SK-N-SH (cell line): ENCODE results near the gene SLC2A1. TPM values are rescaled to one million over a fixed set of nuclear protein-coding genes. Genes with fewer than 3 reads are reported as not detected.
"Not testable (repeated sequence)": the region's sequence is repeated elsewhere in the genome, so short reads cannot be mapped to it uniquely, and the experiment has no call there.

Experiments used
- CTCF ChIA-PET: fragments of 300-600, 350-600 bp; formaldehyde crosslinking; extraction: SDS; loops from one replicate; lab custom pipeline; 2021; lab: Yijun Ruan, JAX
- POLR2A ChIA-PET: fragments of 350-600 bp; sonication (Branson Sonifier 250); formaldehyde crosslinking; extraction: SDS; loops from one replicate; lab custom pipeline; 2020; ENCODE audit warnings: antibody characterized with exemption, inconsistent platforms; lab: Yijun Ruan, JAX
- DNase-seq: peaks from one replicate; pipeline ENCODE4 v3.0.0; 2012
- H2AFZ ChIP-seq: fragments of 200-600 bp; sonication (generic); 2 replicates; pipeline ENCODE4 v1.8.1; 2016; ENCODE audit warnings: antibody characterized with exemption, mild to moderate bottlenecking, low read depth
- H3F3A ChIP-seq: fragments of 200-600 bp; sonication (generic); replicated peaks from 2 replicates; pipeline ENCODE3; 2016; ENCODE audit warnings: antibody characterized with exemption, mild to moderate bottlenecking; ENCODE audit not compliant: insufficient read depth
- H3K27ac ChIP-seq, 2 experiments: fragments of 200-500 bp in 1 of 2; fragments of 200-600 bp in 1 of 2; sonication (Bioruptor generic) in 1 of 2; sonication (generic), shearing (Covaris generic) in 1 of 2; 2 replicates each; pipeline versions ENCODE4 v1.5.1 to v1.6.1; 2014 to 2016; ENCODE audit warnings: low read depth in 2 of 2, inconsistent platforms in 1 of 2, low read length in 1 of 2, mild to moderate bottlenecking in 1 of 2, mixed read lengths in 1 of 2
- H3K27me3 ChIP-seq: fragments of 200-600 bp; sonication (generic), shearing (Covaris generic); 2 replicates; pipeline ENCODE4 v1.6.1; 2016; ENCODE audit warnings: mixed run types; ENCODE audit not compliant: insufficient read depth
- H3K36me3 ChIP-seq, 2 experiments: fragments of 200-500 bp in 1 of 2; fragments of 200-600 bp in 1 of 2; sonication (Bioruptor generic) in 1 of 2; sonication (generic) in 1 of 2; replicated peaks in 1 of 2; 2 replicates each; pipeline versions ENCODE3 to v1.5.1; 2014 to 2016; ENCODE audit warnings: low read length in 1 of 2, mild to moderate bottlenecking in 1 of 2; ENCODE audit not compliant: insufficient read depth in 2 of 2, control insufficient read depth in 1 of 2
- H3K4me1 ChIP-seq, 2 experiments: fragments of 200-500 bp in 1 of 2; fragments of 200-600 bp in 1 of 2; sonication (Bioruptor generic) in 1 of 2; sonication (generic), shearing (Covaris generic) in 1 of 2; 2 replicates each; pipeline versions ENCODE4 v1.5.1 to v1.6.1; 2014 to 2016; ENCODE audit warnings: low read depth in 1 of 2, low read length in 1 of 2, mixed run types in 1 of 2; ENCODE audit not compliant: insufficient read depth in 2 of 2, control insufficient read depth in 1 of 2
- H3K4me2 ChIP-seq: fragments of 200-600 bp; sonication (generic), shearing (Covaris generic); 2 replicates; pipeline ENCODE4 v1.6.1; 2017; ENCODE audit warnings: mixed run types
- H3K4me3 ChIP-seq, 2 experiments: fragments of 200-500 bp in 1 of 2; fragments of 200-600 bp in 1 of 2; sonication (Bioruptor generic) in 1 of 2; sonication (generic), shearing (Covaris generic) in 1 of 2; 2 replicates each; pipeline versions ENCODE4 v1.5.1 to v1.8.1; 2014 to 2016; ENCODE audit warnings: low read depth in 2 of 2, inconsistent platforms in 1 of 2, low read length in 1 of 2, mild to moderate bottlenecking in 1 of 2, mixed read lengths in 1 of 2, moderate library complexity in 1 of 2
- H3K79me2 ChIP-seq: fragments of 200-600 bp; sonication (generic); 2 replicates; pipeline ENCODE4 v1.8.1; 2017; ENCODE audit warnings: mild to moderate bottlenecking; ENCODE audit not compliant: insufficient read depth
- H3K9ac ChIP-seq: fragments of 200-600 bp; sonication (generic); 2 replicates; pipeline ENCODE4 v1.6.1; 2017; ENCODE audit warnings: mixed run types
- H3K9me2 ChIP-seq: fragments of 200-600 bp; sonication (generic); 2 replicates; pipeline ENCODE4 v1.6.1; 2017; ENCODE audit warnings: mixed run types
- H3K9me3 ChIP-seq: fragments of 200-600 bp; sonication (generic); 2 replicates; pipeline ENCODE4 v1.6.1; 2017; ENCODE audit warnings: mixed run types, mild to moderate bottlenecking, moderate library complexity
- H4K20me1 ChIP-seq: fragments of 200-600 bp; sonication (generic); 2 replicates; pipeline ENCODE4 v1.6.1; 2017; ENCODE audit warnings: mild to moderate bottlenecking, mixed run types; ENCODE audit not compliant: insufficient read depth
- EP300 ChIP-seq, 2 experiments: IDR thresholded peaks; 2 replicates each; pipeline versions ENCODE4 v1.4.0 to v1.6.1; 2012; ENCODE audit warnings: borderline replicate concordance in 1 of 2, low read depth in 1 of 2, low read length in 1 of 2
- FOXM1 ChIP-seq: IDR thresholded peaks from 2 replicates; pipeline ENCODE4 v1.4.0; 2012; ENCODE audit warnings: low read depth, mild to moderate bottlenecking
- GATA2 ChIP-seq: sonication (generic); formaldehyde crosslinking; IDR thresholded peaks from 2 replicates; pipeline ENCODE4 v1.5.0; 2020; ENCODE audit warnings: mild to moderate bottlenecking, missing genetic modification reagents
- JUND ChIP-seq: IDR thresholded peaks from 2 replicates; pipeline ENCODE4 v1.4.0; 2012
- MAX ChIP-seq: IDR thresholded peaks from 2 replicates; pipeline ENCODE4 v1.4.0; 2012; ENCODE audit warnings: low read depth
- MEF2A ChIP-seq: IDR thresholded peaks from 2 replicates; pipeline ENCODE4 v1.4.0; 2012; ENCODE audit warnings: low read depth, borderline replicate concordance
- MXI1 ChIP-seq: IDR thresholded peaks from 2 replicates; pipeline ENCODE4 v1.6.1; 2012; ENCODE audit warnings: mild to moderate bottlenecking, low read depth, low read length, improper control_type of control experiment
- NRF1 ChIP-seq: IDR thresholded peaks from 2 replicates; pipeline ENCODE4 v1.6.1; 2012; ENCODE audit warnings: low read depth, mild to moderate bottlenecking, low read length
- RCOR1 ChIP-seq: fragments of 150-350 bp; IDR thresholded peaks from 2 replicates; pipeline ENCODE4 v1.6.1; 2017; ENCODE audit warnings: antibody characterized with exemption, low read length
- REST ChIP-seq: IDR thresholded peaks from 2 replicates; pipeline ENCODE4 v1.6.1; 2012; ENCODE audit warnings: mild to moderate bottlenecking, low read depth, low read length, moderate library complexity
- TAF1 ChIP-seq: IDR thresholded peaks from 2 replicates; pipeline ENCODE4 v1.6.1; 2012; ENCODE audit warnings: low read depth, mild to moderate bottlenecking, low read length, moderate library complexity, borderline replicate concordance
- TCF12 ChIP-seq: IDR thresholded peaks from 2 replicates; pipeline ENCODE4 v1.4.0; 2012
- TEAD4 ChIP-seq: IDR thresholded peaks from 2 replicates; pipeline ENCODE4 v1.4.0; 2012; ENCODE audit warnings: mild to moderate bottlenecking, borderline replicate concordance; ENCODE audit not compliant: insufficient read depth
- WGBS: methylation state at CpG from one replicate; pipeline ENCODE4 v1.1.6; 2017; ENCODE audit warnings: low lambda C conversion rate; 5-methylcytosine and 5-hydroxymethylcytosine counted together
- polyA plus RNA-seq, 3 experiments: library from polyadenylated mRNA; depleted of rRNA; stranded (reverse); fragments of >200 nt; gene quantifications; 2 replicates each; pipeline ENCODE4 v1.2.3, GENCODE V29; 2012

The SLC2A1 gene
- polyA plus RNA-seq, 1 of the 3 experiments (the other 2 are of a cell fraction), result 63.8 TPM

GRCh38 chr1:42921769-42922168 is 36.9 kb downstream of the SLC2A1 start:
- 87% methylated on average over 4 of the region's 4 CpGs for WGBS
- peaks cover 2 to 12% of the 10 kb centered on the region in 2 experiments for H3K36me3 ChIP-seq
- peaks cover 30% of the 10 kb centered on the region for H3F3A ChIP-seq
- no peaks in the 10 kb centered on the region for H4K20me1 ChIP-seq
- no peak overlapping the region for H2AFZ ChIP-seq
- H3K4me2 ChIP-seq, result no peak overlapping the region
- POLR2A ChIA-PET, result interaction anchor here (1.4 kb wide), 1 partner anchor 152 kb away, joined by 3 read pairs; no protein-coding TSS in a partner anchor
- TF ChIP-seq MXI1 (no peak), RCOR1 (no peak), TEAD4 (no peak), TCF12 (no peak), FOXM1 (no peak), MAX (no peak), MEF2A (no peak), GATA2 (no peak), TAF1 (no peak), JUND (no peak), REST (no peak), EP300 (IDR thresholded peaks at IDR 0.05; ENCODE audit: borderline replicate concordance in 1 of 2, low read depth in 1 of 2, low read length in 1 of 2) (no peak), NRF1 (no peak)
- CTCF ChIA-PET, result interaction anchor here (0.9 to 19.0 kb wide), 9 partner anchors 8 to 354 kb away, joined by 3 to 607 read pairs (median 10); no protein-coding TSS in a partner anchor
- no peak overlapping the region for H3K4me3 ChIP-seq
- H3K4me1 ChIP-seq, result peaks cover 0 to 11% of the 10 kb centered on the region in 2 experiments; a peak in 3 of 4 replicates
- H3K27ac ChIP-seq, result no peak overlapping the region
- no peaks in the 10 kb centered on the region for H3K9me3 ChIP-seq
- H3K9me2 ChIP-seq, result no peaks in the 10 kb centered on the region
- H3K79me2 ChIP-seq, result no peaks in the 10 kb centered on the region
- no peaks in the 10 kb centered on the region for H3K27me3 ChIP-seq
- H3K9ac ChIP-seq, result no peak overlapping the region
- no peak for DNase-seq

- H3K36me3 ChIP-seq, H3K27ac ChIP-seq, H3K9me2 ChIP-seq, H3K79me2 ChIP-seq, H3K9me3 ChIP-seq, H2AFZ ChIP-seq, DNase-seq, H3K27me3 ChIP-seq, H3K9ac ChIP-seq, H4K20me1 ChIP-seq, H3K4me2 ChIP-seq, H3K4me1 ChIP-seq, H3K4me3 ChIP-seq, POLR2A ChIA-PET: not testable (repeated sequence)
- CTCF ChIA-PET, result interaction anchor here (19.0 kb wide), 1 partner anchor 157 kb away, joined by 607 read pairs; no protein-coding TSS in a partner anchor
- peaks cover 13% of the 10 kb centered on the region for H3F3A ChIP-seq
- WGBS, result 84% methylated on average over 5 of the region's 5 CpGs
Measured at GRCh38 chr1:42919651-42920050, 39.0 kb downstream of the SLC2A1 start.
